GM12878 (cell line): ENCODE data around the gene TMC6. TPM values are rescaled to one million over a fixed set of nuclear protein-coding genes. Genes with fewer than 3 reads are reported as not detected.

Experiments
- ATAC-seq: fragments of 200-7000 bp; cut with Tn5 transposase; 3 replicates; pipeline ENCODE4 v1.9.1; 2020; ENCODE audit warnings: mild to moderate bottlenecking, moderate library complexity
- BruUV-seq: library from RNA; stranded (reverse); fragments of 400-500 nt; replicated peaks from 2 replicates; lab custom pipeline; 2021; lab: Mats Ljungman, UMichigan
- CTCF ChIA-PET: fragments of 300-600 bp; sonication (Branson Sonifier 250); formaldehyde crosslinking; extraction: SDS; loops from one replicate; lab custom pipeline; 2021; ENCODE audit warnings: inconsistent platforms; lab: Yijun Ruan, JAX
- POLR2A ChIA-PET: fragments of 350-600 bp; formaldehyde crosslinking; extraction: SDS; loops from one replicate; lab custom pipeline; 2021; ENCODE audit warnings: inconsistent platforms; lab: Charles Lee
- RAD21 ChIA-PET: fragments of 300-600 bp; sonication (Branson Sonifier 250); formaldehyde crosslinking; loops from one replicate; lab custom pipeline; 2023; ENCODE audit warnings: antibody characterized with exemption; ENCODE audit not compliant: unreplicated experiment; lab: Charles Lee
- SMC1A ChIA-PET: fragments of 300-600 bp; sonication (Branson Sonifier 250); formaldehyde crosslinking; loops from one replicate; lab custom pipeline; 2023; ENCODE audit not compliant: unreplicated experiment, uncharacterized antibody; lab: Charles Lee
- DNase-seq: peaks from one replicate; pipeline ENCODE4 v3.0.0-alpha.2; 2011; ENCODE audit warnings: low read depth, low spot score
- FAIRE-seq: peaks from 3 replicates; lab custom pipeline; 2011; peaks lifted over from hg19 to GRCh38; lab: Jason Lieb, UNC
- H2AFZ ChIP-seq: 2 replicates; pipeline ENCODE4 v1.6.0; 2011; ENCODE audit warnings: low read depth, low read length, control low read depth; ENCODE audit not compliant: control insufficient read depth
- H3K27ac ChIP-seq: 2 replicates; pipeline ENCODE4 v1.5.1; 2011; ENCODE audit warnings: control low read depth; ENCODE audit not compliant: control insufficient read depth, insufficient read depth
- H3K27me3 ChIP-seq, 2 experiments: replicated peaks in 1 of 2; 2 replicates each; pipeline versions ENCODE4 v1.6.0 to v1.6.1; 2011; ENCODE audit warnings: low read length in 1 of 2; ENCODE audit not compliant: control insufficient read depth in 2 of 2, insufficient read depth in 2 of 2
- H3K36me3 ChIP-seq, 2 experiments: 2 replicates each; pipeline ENCODE4 v1.5.1; 2011; ENCODE audit warnings: low read length in 1 of 2; ENCODE audit not compliant: control insufficient read depth in 2 of 2, insufficient read depth in 2 of 2
- H3K4me1 ChIP-seq: 2 replicates; pipeline ENCODE4 v1.6.1; 2011; ENCODE audit warnings: mild to moderate bottlenecking, low read length, moderate library complexity, mixed read lengths; ENCODE audit not compliant: control insufficient read depth, insufficient read depth
- H3K4me2 ChIP-seq: 2 replicates; pipeline ENCODE4 v1.6.0; 2011; ENCODE audit warnings: control low read depth; ENCODE audit not compliant: control insufficient read depth, insufficient read depth
- H3K4me3 ChIP-seq: fragments of 200-600 bp; sonication (generic); 2 replicates; pipeline ENCODE4 v1.5.1; 2016
- H3K79me2 ChIP-seq: 2 replicates; pipeline ENCODE4 v1.6.0; 2011; ENCODE audit warnings: low read length; ENCODE audit not compliant: control insufficient read depth, insufficient read depth
- H3K9ac ChIP-seq: 2 replicates; pipeline ENCODE4 v1.8.0; 2011; ENCODE audit warnings: low read length, control low read depth, mixed read lengths; ENCODE audit not compliant: control insufficient read depth, insufficient read depth
- H3K9me3 ChIP-seq: replicated peaks from 3 replicates; pipeline ENCODE4 v1.5.1; 2011; ENCODE audit warnings: mild to moderate bottlenecking, low read length; ENCODE audit not compliant: control insufficient read depth, insufficient read depth
- H4K20me1 ChIP-seq: 2 replicates; pipeline ENCODE4 v1.6.0; 2011; ENCODE audit not compliant: control insufficient read depth, insufficient read depth
- CBX5 ChIP-seq: sonication (generic); IDR thresholded peaks from 2 replicates; pipeline ENCODE4 v1.6.1; 2016; ENCODE audit warnings: low read depth, moderate library complexity, mild to moderate bottlenecking, inconsistent platforms
- CREM ChIP-seq: IDR thresholded peaks from 2 replicates; pipeline ENCODE4 v1.6.1; 2014; ENCODE audit warnings: antibody characterized with exemption, low read depth
- EED ChIP-seq: sonication (generic); IDR thresholded peaks from 2 replicates; pipeline ENCODE4 v1.6.1; 2016; ENCODE audit warnings: antibody characterized with exemption, low read depth
- GATAD2B ChIP-seq: fragments of 450-650 bp; conservative IDR thresholded peaks from 2 replicates; pipeline ENCODE4 v1.6.1; 2017; ENCODE audit warnings: low read depth, mild to moderate bottlenecking, moderate library complexity
- HDGF ChIP-seq: fragments of 450-650 bp; IDR thresholded peaks from 2 replicates; pipeline ENCODE4 v1.6.1; 2016; ENCODE audit warnings: antibody characterized with exemption
- KDM1A ChIP-seq: fragments of 200-600 bp; sonication (generic); IDR thresholded peaks from 2 replicates; pipeline ENCODE4 v1.6.1; 2016; ENCODE audit warnings: borderline replicate concordance
- LARP7 ChIP-seq: fragments of 450-650 bp; IDR thresholded peaks from 2 replicates; pipeline ENCODE4 v1.6.1; 2017; ENCODE audit warnings: mild to moderate bottlenecking
- MTA3 ChIP-seq: IDR thresholded peaks from 2 replicates; pipeline ENCODE4 v1.6.1; 2012; ENCODE audit warnings: low read length, inconsistent platforms, borderline replicate concordance
- POLR2A ChIP-seq: IDR thresholded peaks from 2 replicates; pipeline ENCODE4 v1.6.1; 2011; ENCODE audit warnings: low read depth, mild to moderate bottlenecking, low read length
- POLR2AphosphoS2 ChIP-seq: IDR thresholded peaks from 2 replicates; pipeline ENCODE4 v1.6.1; 2011; ENCODE audit warnings: low read depth, mild to moderate bottlenecking, low read length, improper control_type of control experiment, moderate library complexity
- POLR2AphosphoS5 ChIP-seq: IDR thresholded peaks from 2 replicates; pipeline ENCODE4 v1.6.1; 2011; ENCODE audit warnings: mild to moderate bottlenecking, low read length, inconsistent platforms
- POU2F2 ChIP-seq: IDR thresholded peaks from 3 replicates; pipeline ENCODE4 v1.6.1; 2011; ENCODE audit warnings: low read depth, mild to moderate bottlenecking, low read length, borderline replicate concordance
- SMAD5 ChIP-seq: IDR thresholded peaks from 2 replicates; pipeline ENCODE4 v1.6.1; 2016; ENCODE audit warnings: antibody characterized with exemption, low read depth
- TCF12 ChIP-seq: IDR thresholded peaks from 2 replicates; pipeline ENCODE4 v1.6.1; 2011; ENCODE audit warnings: low read depth, mild to moderate bottlenecking, low read length
- WRNIP1 ChIP-seq: IDR thresholded peaks from 2 replicates; pipeline ENCODE4 v1.6.1; 2011; ENCODE audit warnings: low read depth, low read length, improper control_type of control experiment, borderline replicate concordance
- WGBS: methylation state at CpG from one replicate; pipeline ENCODE4 v1.1.6; 2016; ENCODE audit warnings: low lambda C conversion rate; ENCODE audit not compliant: insufficient replicate concordance, insufficient coverage; ENCODE audit errors: missing lambda C conversion rate; 5-methylcytosine and 5-hydroxymethylcytosine counted together
- in situ Hi-C: fragments of 300-500 bp; cut with MboI; formaldehyde crosslinking; loops from 9 replicates; pipeline ENCODE4 v1.14.3; 2018; ENCODE audit warnings: mixed read lengths
- intact Hi-C: fragments of 100-400 bp; cut with micrococcal nuclease; formaldehyde crosslinking; loops from one replicate; pipeline ENCODE4 v1.14.2; 2022; ENCODE audit not compliant: unreplicated experiment
- polyA plus RNA-seq, 11 experiments: library from polyadenylated mRNA; depleted of rRNA in 4 of 11; unstranded in 6 of 11; stranded (reverse) in 5 of 11; fragments of >200 nt; fragmentation: Nextera tagmentation in 4 of 11; fragmentation: Illumina TruSeq in 1 of 11; extraction: Ambion mirVana in 4 of 11; extraction: Trizol in 1 of 11; gene quantifications; 1 replicate in 1 of 11; 2 replicates in 10 of 11; pipeline versions ENCODE4 v1.2.1 to v1.2.3, GENCODE V29; 2011 to 2016; ENCODE audit warnings: inconsistent platforms in 2 of 11, missing spikeins in 2 of 11, low read depth in 1 of 11
- total RNA-seq, 4 experiments: library from RNA; depleted of rRNA in 3 of 4; stranded (reverse); fragments of >200 nt in 3 of 4; fragmentation: Illumina TruSeq in 1 of 4; extraction: Trizol in 1 of 4; gene quantifications; 2 replicates each; pipeline versions ENCODE4 v1.2.1 to v1.2.3, GENCODE V29; 2013 to 2021
- TF ChIP-seq, protein P1 (sequence below): IDR thresholded peaks from 2 replicates; pipeline ENCODE4 v1.6.1; 2011; ENCODE audit warnings: mild to moderate bottlenecking, low read depth, low read length, moderate library complexity; ENCODE audit not compliant: insufficient replicate concordance
- TF ChIP-seq, protein P2 (sequence below): fragments of 450-650 bp; IDR thresholded peaks from 2 replicates; pipeline ENCODE4 v1.6.1; 2016; ENCODE audit warnings: mild to moderate bottlenecking
- TF ChIP-seq, protein P3 (sequence below): IDR thresholded peaks from 2 replicates; pipeline ENCODE4 v1.6.1; 2011; ENCODE audit warnings: borderline replicate concordance, low read depth, mild to moderate bottlenecking, moderate library complexity, mixed read lengths, low read length; ENCODE audit not compliant: insufficient read depth; ENCODE audit errors: extremely low read length
- TF ChIP-seq, protein P4 (sequence below): fragments of 450-650 bp; IDR thresholded peaks from 2 replicates; pipeline ENCODE4 v1.6.1; 2016; ENCODE audit warnings: mild to moderate bottlenecking

The TMC6 gene
- total and polyA plus RNA-seq, 10 of the 15 experiments (the other 5 are each of a cell fraction or from before 2014, with no cell fraction given): 1.9 to 232 (median 60.6) TPM

DNA sequence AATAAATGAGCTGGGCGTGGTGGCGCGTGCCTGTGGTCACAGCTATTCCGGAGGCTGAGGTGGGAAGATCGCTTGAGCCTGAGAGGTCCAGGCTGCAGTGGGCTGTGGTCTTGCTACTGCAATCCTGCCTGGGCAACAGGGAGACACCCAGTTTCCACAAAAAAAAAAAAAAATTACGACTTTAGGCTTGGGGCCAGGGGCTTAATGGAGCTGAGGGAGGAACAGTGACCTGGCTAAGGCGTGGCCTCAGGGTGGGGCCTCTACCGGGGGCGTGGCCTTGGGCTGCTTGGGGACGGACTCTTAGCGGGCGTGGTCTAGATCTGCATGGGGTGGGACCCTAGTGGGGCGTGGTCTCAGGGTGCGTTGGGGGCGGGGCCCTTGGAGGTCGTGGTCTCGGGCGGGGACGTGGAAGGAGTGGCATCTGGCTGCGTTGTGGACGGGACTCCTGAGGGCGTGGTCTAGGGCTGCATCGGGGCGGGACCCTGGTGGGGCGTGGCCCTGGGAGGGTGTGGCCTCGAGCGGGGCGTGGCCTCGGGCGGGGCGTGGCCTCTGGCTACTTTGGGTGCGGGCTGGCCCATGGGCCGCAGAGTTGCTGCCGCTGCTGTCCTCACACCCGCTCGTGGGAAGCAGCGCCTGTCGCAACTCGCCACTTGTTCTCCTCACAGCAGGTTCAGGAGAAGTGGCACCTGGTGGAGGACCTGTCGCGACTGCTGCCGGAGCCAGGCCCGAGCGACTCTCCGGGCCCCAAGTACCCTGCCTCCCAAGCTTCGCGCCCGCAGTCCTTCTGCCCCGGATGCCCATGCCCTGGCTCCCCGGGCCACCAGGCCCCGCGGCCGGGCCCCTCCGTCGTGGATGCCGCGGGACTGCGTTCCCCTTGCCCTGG is 11.9 kb upstream of the TMC6 start:
- no peak overlapping the region for H2AFZ ChIP-seq
- intact Hi-C loops: loop anchor here (1.0 kb wide), 1 partner anchor 32 kb away; no protein-coding TSS in a partner anchor
- peaks cover 7% of the 10 kb centered on the region for H3K79me2 ChIP-seq
- no peak overlapping the region for H3K4me3 ChIP-seq
- ATAC-seq (peak; percentile 90), DNase-seq (peak; percentile 90), FAIRE-seq (peak; percentile 86)
- peaks cover 7 to 8% of the 10 kb centered on the region in 2 experiments; a peak in 3 of 4 replicates for H3K36me3 ChIP-seq
- no peak overlapping the region for H3K27ac ChIP-seq
- no peaks in the 10 kb centered on the region for H3K27me3 ChIP-seq
- H3K4me2 ChIP-seq: peak overlapping the region; percentile 7; the same call in 1 of the 2 replicates
- BruUV-seq: TSS peak; percentile 48
- H3K9me3 ChIP-seq: no peaks in the 10 kb centered on the region
- RAD21 ChIA-PET: interaction anchor here (0.6 to 1.2 kb wide), 7 partner anchors 12 to 98 kb away, joined by 3 to 5 read pairs (median 3); partner anchors contain the start of gene TMC6
- in situ Hi-C loops: no loop called here
- WGBS: 56% methylated on average over 49 of the region's 58 CpGs
- no peaks in the 10 kb centered on the region for H4K20me1 ChIP-seq
- CTCF ChIA-PET: interaction anchor here (0.6 to 9.5 kb wide), 8 partner anchors 13 to 111 kb away, joined by 3 to 132 read pairs (median 4); partner anchors contain the start of genes AFMID, TK1 and TMC6
- peaks cover 64% of the 10 kb centered on the region for H3K4me1 ChIP-seq
- SMC1A ChIA-PET: interaction anchor here (0.6 to 1.5 kb wide), 3 partner anchors 7 to 36 kb away, joined by 3 to 8 read pairs (median 3); no protein-coding TSS in a partner anchor
- no peak overlapping the region for H3K9ac ChIP-seq
- POLR2A ChIA-PET: interaction anchor here (0.5 to 5.1 kb wide), 9 partner anchors 8 to 46 kb away, joined by 3 to 37 read pairs (median 4); no protein-coding TSS in a partner anchor
- TF ChIP-seq HDGF (peak; percentile 100), POU2F2 (0 out of 3 replicates have a peak, but pooled peaks have one; percentile 13), WRNIP1 (no peak), EED (no peak), TCF12 (no peak), POLR2AphosphoS2 (peak; percentile 83; the same call in 1 of the 2 replicates), CBX5 (no peak), LARP7 (peak; percentile 81), POLR2A (peak; percentile 87), GATAD2B (peak; percentile 51; the same call in 1 of the 2 replicates), SMAD5 (0 out of 2 replicates have a peak, but pooled peaks have one; percentile 35), KDM1A (no peak), CREM (peak; percentile 14; the same call in 1 of the 2 replicates), MTA3 (no peak), POLR2AphosphoS5 (no peak; the same call in 1 of the 2 replicates)
- TF ChIP-seq, protein P1, sequence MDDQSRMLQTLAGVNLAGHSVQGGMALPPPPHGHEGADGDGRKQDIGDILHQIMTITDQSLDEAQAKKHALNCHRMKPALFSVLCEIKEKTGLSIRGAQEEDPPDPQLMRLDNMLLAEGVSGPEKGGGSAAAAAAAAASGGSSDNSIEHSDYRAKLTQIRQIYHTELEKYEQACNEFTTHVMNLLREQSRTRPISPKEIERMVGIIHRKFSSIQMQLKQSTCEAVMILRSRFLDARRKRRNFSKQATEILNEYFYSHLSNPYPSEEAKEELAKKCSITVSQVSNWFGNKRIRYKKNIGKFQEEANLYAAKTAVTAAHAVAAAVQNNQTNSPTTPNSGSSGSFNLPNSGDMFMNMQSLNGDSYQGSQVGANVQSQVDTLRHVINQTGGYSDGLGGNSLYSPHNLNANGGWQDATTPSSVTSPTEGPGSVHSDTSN: peak; percentile 59
- TF ChIP-seq, protein P2, sequence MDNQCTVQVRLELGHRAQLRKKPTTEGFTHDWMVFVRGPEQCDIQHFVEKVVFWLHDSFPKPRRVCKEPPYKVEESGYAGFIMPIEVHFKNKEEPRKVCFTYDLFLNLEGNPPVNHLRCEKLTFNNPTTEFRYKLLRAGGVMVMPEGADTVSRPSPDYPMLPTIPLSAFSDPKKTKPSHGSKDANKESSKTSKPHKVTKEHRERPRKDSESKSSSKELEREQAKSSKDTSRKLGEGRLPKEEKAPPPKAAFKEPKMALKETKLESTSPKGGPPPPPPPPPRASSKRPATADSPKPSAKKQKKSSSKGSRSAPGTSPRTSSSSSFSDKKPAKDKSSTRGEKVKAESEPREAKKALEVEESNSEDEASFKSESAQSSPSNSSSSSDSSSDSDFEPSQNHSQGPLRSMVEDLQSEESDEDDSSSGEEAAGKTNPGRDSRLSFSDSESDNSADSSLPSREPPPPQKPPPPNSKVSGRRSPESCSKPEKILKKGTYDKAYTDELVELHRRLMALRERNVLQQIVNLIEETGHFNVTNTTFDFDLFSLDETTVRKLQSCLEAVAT: peak; percentile 61; the same call in 1 of the 2 replicates
- TF ChIP-seq, protein P3, sequence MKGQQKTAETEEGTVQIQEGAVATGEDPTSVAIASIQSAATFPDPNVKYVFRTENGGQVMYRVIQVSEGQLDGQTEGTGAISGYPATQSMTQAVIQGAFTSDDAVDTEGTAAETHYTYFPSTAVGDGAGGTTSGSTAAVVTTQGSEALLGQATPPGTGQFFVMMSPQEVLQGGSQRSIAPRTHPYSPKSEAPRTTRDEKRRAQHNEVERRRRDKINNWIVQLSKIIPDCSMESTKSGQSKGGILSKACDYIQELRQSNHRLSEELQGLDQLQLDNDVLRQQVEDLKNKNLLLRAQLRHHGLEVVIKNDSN: no peak
- TF ChIP-seq, protein P4, sequence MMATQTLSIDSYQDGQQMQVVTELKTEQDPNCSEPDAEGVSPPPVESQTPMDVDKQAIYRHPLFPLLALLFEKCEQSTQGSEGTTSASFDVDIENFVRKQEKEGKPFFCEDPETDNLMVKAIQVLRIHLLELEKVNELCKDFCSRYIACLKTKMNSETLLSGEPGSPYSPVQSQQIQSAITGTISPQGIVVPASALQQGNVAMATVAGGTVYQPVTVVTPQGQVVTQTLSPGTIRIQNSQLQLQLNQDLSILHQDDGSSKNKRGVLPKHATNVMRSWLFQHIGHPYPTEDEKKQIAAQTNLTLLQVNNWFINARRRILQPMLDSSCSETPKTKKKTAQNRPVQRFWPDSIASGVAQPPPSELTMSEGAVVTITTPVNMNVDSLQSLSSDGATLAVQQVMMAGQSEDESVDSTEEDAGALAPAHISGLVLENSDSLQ: peak; percentile 79
